Activated gamma-delta T cell treated with Interleukin-2 at 50 U/mL for 16 hours (primary cell): Measurements from ENCODE around the gene ZNF777.
"Not testable (repeated sequence)": the region's sequence is repeated elsewhere in the genome, so short reads cannot be mapped to it uniquely, and the experiment has no call there.

Experiments used
- DNase-seq: peaks from one replicate; pipeline ENCODE4 v3.0.0-alpha.2; 2020

The ZNF777 gene

GRCh38 chr7:149449897-149450296 is 11.0 kb downstream of the ZNF777 start:
- DNase-seq: no peak

GRCh38 chr7:149448961-149449360 is 11.9 kb downstream of the ZNF777 start:
- DNase-seq: no peak

GRCh38 chr7:149446026-149446425 is 14.8 kb downstream of the ZNF777 start:
- not testable (repeated sequence) for DNase-seq

- DNase-seq: no peak
These were observed 16.6 kb downstream of the ZNF777 start for GRCh38 chr7:149444287-149444686.

- DNase-seq: no peak
These were observed 17.3 kb downstream of the ZNF777 start for GRCh38 chr7:149443523-149443922.

- DNase-seq: no peak
These were observed 17.9 kb downstream of the ZNF777 start for GRCh38 chr7:149442924-149443323.

GRCh38 chr7:149440222-149440621 is 20.6 kb downstream of the ZNF777 start:
- DNase-seq: no peak

GRCh38 chr7:149436358-149436757 is 24.5 kb downstream of the ZNF777 start:
- no peak for DNase-seq

GRCh38 chr7:149433124-149433523 is 27.7 kb downstream of the ZNF777 start:
- no peak for DNase-seq

- DNase-seq: no peak
These were observed 28.7 kb downstream of the ZNF777 start for GRCh38 chr7:149432121-149432691.

- DNase-seq: no peak
These were observed 29.3 kb downstream of the ZNF777 start for GRCh38 chr7:149431486-149432120.

GRCh38 chr7:149430192-149430591 is 30.7 kb downstream of the ZNF777 start:
- DNase-seq: no peak

- no peak for DNase-seq
These were observed 33.0 kb downstream of the ZNF777 start for GRCh38 chr7:149427893-149428292.

GRCh38 chr7:149427096-149427680 is 33.7 kb downstream of the ZNF777 start:
- DNase-seq: no peak

GRCh38 chr7:149423449-149424110 is 37.3 kb downstream of the ZNF777 start:
- no peak for DNase-seq

GRCh38 chr7:149422914-149423301 is 38.0 kb downstream of the ZNF777 start:
- DNase-seq: peak; percentile 29

GRCh38 chr7:149422162-149422913 is 38.5 kb downstream of the ZNF777 start:
- DNase-seq: peak; percentile 68

- no peak for DNase-seq
These were observed 40.9 kb downstream of the ZNF777 start for GRCh38 chr7:149420006-149420405.

- DNase-seq: no peak
These were observed 45.3 kb downstream of the ZNF777 start for GRCh38 chr7:149415391-149416071.

- no peak for DNase-seq
These were observed 46.0 kb downstream of the ZNF777 start for GRCh38 chr7:149414745-149415390.

- DNase-seq: no peak
These were observed 46.7 kb downstream of the ZNF777 start for GRCh38 chr7:149414171-149414570.

- not testable (repeated sequence) for DNase-seq
These were observed 47.8 kb downstream of the ZNF777 start for GRCh38 chr7:149413083-149413482.
